ENCODE data around the gene ELOVL5.

ELOVL5 gene

DNA sequence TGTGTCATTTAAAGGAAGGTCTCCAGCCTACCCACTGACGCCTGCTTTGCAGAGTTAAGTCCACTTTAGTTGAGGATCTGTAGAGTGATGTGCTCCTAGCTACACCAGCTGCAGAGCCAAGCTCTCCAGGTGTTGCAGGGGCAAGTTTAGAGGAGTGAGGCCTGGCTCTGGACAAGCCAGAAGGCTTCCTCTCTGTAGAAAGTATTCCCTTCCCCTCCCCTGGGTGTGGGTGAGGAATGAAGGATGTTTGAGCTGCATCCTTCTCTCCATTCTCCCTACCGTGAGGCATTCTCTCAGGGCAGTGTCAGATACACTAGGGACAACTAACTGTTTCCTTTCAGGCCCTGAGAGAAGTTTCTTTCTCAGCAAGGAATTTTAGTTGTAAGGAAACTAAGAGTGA lies 66.5 kb downstream of the ELOVL5 start:
- Histone ChIP-seq H2AFZ (ENCODE audit: low read depth) (no peak overlapping the region), H3K79me2 (ENCODE audit: insufficient read depth, low read depth) (no peaks in the 10 kb centered on the region), H3K4me3 (IDR thresholded peaks at IDR 0.05; ENCODE audit: insufficient read depth, low read depth, low read length) (no peak overlapping the region), H3K9ac (no peak overlapping the region), H3K27me3 (ENCODE audit: insufficient read depth, low read depth) (no peaks in the 10 kb centered on the region), H3K4me2 (no peak overlapping the region), H4K20me1 (ENCODE audit: insufficient read depth) (no peaks in the 10 kb centered on the region), H3K4me1 (ENCODE audit: low read depth, poor library complexity, severe bottlenecking) (peaks cover 9% of the 10 kb centered on the region), H3K27ac (no peak overlapping the region), H3K36me3 (ENCODE audit: insufficient read depth) (no peaks in the 10 kb centered on the region)
- no peak for TF ChIP-seq CTCF (conservative IDR thresholded peaks at IDR 0.05; ENCODE audit: low read depth, low read length)

DNA sequence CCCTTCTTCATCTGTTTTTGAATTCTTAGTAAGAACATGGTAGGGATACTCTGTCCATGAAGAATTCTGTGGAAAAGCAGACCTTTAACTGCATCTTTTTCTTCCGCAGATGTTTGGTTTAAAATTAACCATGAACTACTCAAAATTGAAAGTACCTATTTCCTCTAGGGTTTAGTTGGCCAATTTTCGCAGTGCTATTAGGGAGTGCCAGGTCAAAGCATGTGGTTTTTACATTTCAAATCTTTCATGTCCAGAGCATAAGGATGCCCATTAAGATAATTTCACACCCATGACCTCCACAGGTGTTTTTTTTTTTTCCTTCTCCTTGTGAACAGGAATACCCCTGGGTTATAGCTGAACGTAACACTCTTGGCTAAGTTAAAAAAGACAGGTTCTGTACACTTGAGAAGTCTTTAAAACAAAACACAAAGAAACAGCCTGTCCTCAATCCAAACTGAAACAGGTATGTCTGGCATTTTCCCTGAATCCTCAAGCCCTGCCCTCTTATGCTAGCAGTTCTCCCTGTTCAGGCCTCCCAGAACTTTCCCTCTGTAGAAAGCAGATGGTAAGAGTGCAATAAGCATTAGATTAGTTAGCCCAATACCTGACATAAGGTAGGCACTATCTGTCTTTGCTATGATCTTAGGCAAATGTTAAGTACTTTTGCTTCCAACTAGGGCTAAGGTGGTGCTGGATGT lies 67.1 kb downstream of the ELOVL5 start:
- Histone ChIP-seq H3K36me3 (ENCODE audit: insufficient read depth) (no peaks in the 10 kb centered on the region), H4K20me1 (ENCODE audit: insufficient read depth) (no peaks in the 10 kb centered on the region), H3K27me3 (ENCODE audit: insufficient read depth, low read depth) (no peaks in the 10 kb centered on the region), H3K9ac (no peak overlapping the region), H3K4me3 (IDR thresholded peaks at IDR 0.05; ENCODE audit: insufficient read depth, low read depth, low read length) (no peak overlapping the region), H3K79me2 (ENCODE audit: insufficient read depth, low read depth) (no peaks in the 10 kb centered on the region), H3K27ac (no peak overlapping the region), H3K4me2 (no peak overlapping the region), H3K4me1 (ENCODE audit: low read depth, poor library complexity, severe bottlenecking) (peaks cover 9% of the 10 kb centered on the region), H2AFZ (ENCODE audit: low read depth) (no peak overlapping the region)
- TF ChIP-seq CTCF (conservative IDR thresholded peaks at IDR 0.05; ENCODE audit: low read depth, low read length): no peak

GRCh38 chr6:53280207-53280606 lies 68.5 kb downstream of the ELOVL5 start:
- no peaks in the 10 kb centered on the region for H4K20me1 ChIP-seq (ENCODE audit: insufficient read depth)
- peaks cover 9% of the 10 kb centered on the region for H3K4me1 ChIP-seq (ENCODE audit: low read depth, poor library complexity, severe bottlenecking)
- no peak overlapping the region for H3K27ac ChIP-seq
- no peak overlapping the region for H2AFZ ChIP-seq (ENCODE audit: low read depth)
- no peaks in the 10 kb centered on the region for H3K27me3 ChIP-seq (ENCODE audit: insufficient read depth, low read depth)
- TF ChIP-seq CTCF (conservative IDR thresholded peaks at IDR 0.05; ENCODE audit: low read depth, low read length): no peak
- H3K36me3 ChIP-seq (ENCODE audit: insufficient read depth): no peaks in the 10 kb centered on the region
- no peak overlapping the region for H3K4me2 ChIP-seq
- no peak overlapping the region for H3K9ac ChIP-seq
- no peaks in the 10 kb centered on the region for H3K79me2 ChIP-seq (ENCODE audit: insufficient read depth, low read depth)
- H3K4me3 ChIP-seq (IDR thresholded peaks at IDR 0.05; ENCODE audit: insufficient read depth, low read depth, low read length): no peak overlapping the region

- H3K4me2 ChIP-seq: no peak overlapping the region
- H3K4me1 ChIP-seq (ENCODE audit: low read depth, poor library complexity, severe bottlenecking): peaks cover 4% of the 10 kb centered on the region
- no peak for TF ChIP-seq CTCF (conservative IDR thresholded peaks at IDR 0.05; ENCODE audit: low read depth, low read length)
- no peak overlapping the region for H3K9ac ChIP-seq
- H3K79me2 ChIP-seq (ENCODE audit: insufficient read depth, low read depth): no peaks in the 10 kb centered on the region
- no peak overlapping the region for H3K4me3 ChIP-seq (IDR thresholded peaks at IDR 0.05; ENCODE audit: insufficient read depth, low read depth, low read length)
- no peaks in the 10 kb centered on the region for H3K36me3 ChIP-seq (ENCODE audit: insufficient read depth)
- H3K27me3 ChIP-seq (ENCODE audit: insufficient read depth, low read depth): no peaks in the 10 kb centered on the region
- H4K20me1 ChIP-seq (ENCODE audit: insufficient read depth): no peaks in the 10 kb centered on the region
- no peak overlapping the region for H3K27ac ChIP-seq
- no peak overlapping the region for H2AFZ ChIP-seq (ENCODE audit: low read depth)
Measured at GRCh38 chr6:53279293-53279692, 69.5 kb downstream of the ELOVL5 start.

Data from KMS-11 (cell line).